Sigmoid colon (tissue), 4 donors: ENCODE data around the gene PTTG2.

Experiments
- POLR2A ChIP-seq, 2 donors: fragments of 450-650 bp; IDR thresholded peaks; one replicate each; pipeline ENCODE4 v1.6.1; 2016; ENCODE audit warnings: antibody characterized with exemption in 2 of 2, mild to moderate bottlenecking in 2 of 2, moderate library complexity in 2 of 2
- POLR2AphosphoS5 ChIP-seq, 4 donors: sonication (generic); formaldehyde crosslinking; IDR thresholded peaks; one replicate each; pipeline ENCODE4 v1.6.1; 2017; ENCODE audit warnings: antibody characterized with exemption in 4 of 4
- TF ChIP-seq, protein P1 (sequence below), 4 experiments: fragments of 450-650 bp in 3 of 4; fragments of 200-600 bp in 1 of 4; IDR thresholded peaks; one replicate each; pipeline ENCODE4 v1.5.1; 2016 to 2019; ENCODE audit warnings: antibody characterized with exemption in 4 of 4, mild to moderate bottlenecking in 3 of 4, moderate library complexity in 2 of 4

DNA sequence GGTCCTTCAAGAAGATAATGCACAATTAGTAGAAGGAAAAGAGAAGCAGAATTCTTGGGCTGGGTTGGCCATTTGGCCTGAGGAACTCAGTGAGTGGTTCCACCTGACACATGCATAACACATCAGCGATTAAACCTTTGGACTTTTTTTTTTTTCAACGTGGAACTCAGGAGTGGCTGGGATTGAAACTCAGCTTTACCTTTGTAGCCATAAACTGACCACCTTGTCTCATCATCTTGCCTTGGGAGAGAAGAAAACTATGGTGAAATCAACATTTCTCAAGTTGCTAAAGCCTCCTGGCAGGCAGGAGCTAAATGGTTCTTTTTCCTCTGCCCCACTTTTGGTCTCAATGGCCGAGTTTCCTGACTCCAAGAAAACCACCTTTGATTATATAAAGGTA lies 16.3 kb downstream of the PTTG2 start:
- TF ChIP-seq, protein P1, sequence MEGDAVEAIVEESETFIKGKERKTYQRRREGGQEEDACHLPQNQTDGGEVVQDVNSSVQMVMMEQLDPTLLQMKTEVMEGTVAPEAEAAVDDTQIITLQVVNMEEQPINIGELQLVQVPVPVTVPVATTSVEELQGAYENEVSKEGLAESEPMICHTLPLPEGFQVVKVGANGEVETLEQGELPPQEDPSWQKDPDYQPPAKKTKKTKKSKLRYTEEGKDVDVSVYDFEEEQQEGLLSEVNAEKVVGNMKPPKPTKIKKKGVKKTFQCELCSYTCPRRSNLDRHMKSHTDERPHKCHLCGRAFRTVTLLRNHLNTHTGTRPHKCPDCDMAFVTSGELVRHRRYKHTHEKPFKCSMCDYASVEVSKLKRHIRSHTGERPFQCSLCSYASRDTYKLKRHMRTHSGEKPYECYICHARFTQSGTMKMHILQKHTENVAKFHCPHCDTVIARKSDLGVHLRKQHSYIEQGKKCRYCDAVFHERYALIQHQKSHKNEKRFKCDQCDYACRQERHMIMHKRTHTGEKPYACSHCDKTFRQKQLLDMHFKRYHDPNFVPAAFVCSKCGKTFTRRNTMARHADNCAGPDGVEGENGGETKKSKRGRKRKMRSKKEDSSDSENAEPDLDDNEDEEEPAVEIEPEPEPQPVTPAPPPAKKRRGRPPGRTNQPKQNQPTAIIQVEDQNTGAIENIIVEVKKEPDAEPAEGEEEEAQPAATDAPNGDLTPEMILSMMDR (IDR thresholded peaks at IDR 0.05), result no peak
- TF ChIP-seq POLR2AphosphoS5 (IDR thresholded peaks at IDR 0.05) (no peak), POLR2A (IDR thresholded peaks at IDR 0.05) (no peak)
